HG03064 (cell line): Measurements from ENCODE around the gene MAEA.

Experiments
- ATAC-seq: cut with Tn5 transposase; IDR thresholded peaks from one replicate; pipeline ENCODE4 v1.9.1; 2021; ENCODE audit warnings: low read depth; ENCODE audit not compliant: unreplicated experiment

The MAEA gene

DNA sequence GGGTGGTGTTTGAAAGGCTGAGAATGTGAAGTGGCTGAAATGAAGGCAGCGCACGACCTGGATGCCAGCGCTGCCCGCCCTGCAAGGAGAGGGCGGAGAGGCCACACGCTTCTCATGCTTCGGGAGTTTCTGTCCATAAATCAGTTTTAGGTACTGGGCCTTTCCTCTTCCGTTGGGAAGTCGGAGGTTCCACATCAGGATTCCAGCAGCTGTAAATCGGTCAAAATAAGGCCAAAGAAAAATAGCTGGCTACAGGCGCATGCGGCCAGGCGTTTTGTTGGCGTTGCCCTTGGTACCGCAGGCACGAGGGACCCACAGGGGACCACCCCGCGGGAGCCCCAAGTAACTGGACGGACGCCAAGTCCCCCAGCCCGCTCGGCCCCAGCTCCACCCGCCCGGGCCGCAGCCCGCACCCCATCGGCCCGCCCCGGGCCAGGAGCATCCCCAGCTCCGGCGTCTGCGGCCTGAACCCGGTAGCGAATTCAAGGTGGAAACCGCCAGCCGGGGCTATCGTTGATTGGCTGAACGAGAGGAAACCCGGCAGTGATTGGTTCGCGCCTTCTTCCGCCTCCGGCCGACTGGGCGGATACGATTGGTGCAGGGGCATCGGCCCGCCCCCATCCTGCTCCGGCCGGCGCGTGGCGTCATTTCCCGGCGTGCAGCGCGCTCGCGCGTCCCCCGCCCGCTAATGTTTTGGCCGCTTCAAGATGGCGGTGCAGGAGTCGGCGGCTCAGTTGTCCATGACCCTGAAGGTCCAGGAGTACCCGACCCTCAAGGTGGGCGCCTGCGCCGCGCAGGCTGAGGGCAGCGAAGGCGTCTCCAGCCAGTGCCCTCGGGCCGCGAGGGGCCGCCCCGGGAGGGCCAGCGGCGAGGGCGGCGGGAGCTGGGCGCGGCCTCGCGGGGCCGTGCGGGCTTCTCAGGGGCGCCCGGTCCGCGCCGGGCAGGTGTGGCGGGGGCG is at the start of gene MAEA:
TSS of gene MAEA (plus strand) at position 685 of the 958 bp plus-strand sequence. CDS start at position 708, 23 bp downstream.
- peak; percentile 86 for ATAC-seq

DNA sequence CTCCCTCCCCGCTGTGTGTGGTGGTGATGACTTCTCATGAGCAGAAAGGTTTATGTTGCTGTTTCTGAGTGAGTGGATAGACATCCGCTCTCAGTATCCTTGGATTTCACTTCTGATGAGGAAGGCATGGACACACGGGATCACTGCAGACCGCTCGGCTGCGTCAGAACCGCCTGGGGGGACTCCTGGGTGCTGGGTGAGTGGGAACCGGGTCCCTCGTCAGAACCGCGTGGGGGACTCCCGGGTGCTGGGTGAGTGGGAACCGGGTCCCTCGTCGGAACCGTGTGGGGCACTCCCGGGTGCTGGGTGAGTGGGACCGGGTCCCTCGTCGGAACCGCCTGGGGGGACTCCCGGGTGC is 49.8 kb upstream of the MAEA start:
- ATAC-seq: no peak

GRCh38 chr4:1240721-1241465 is 48.8 kb upstream of the MAEA start:
- ATAC-seq: no peak

DNA sequence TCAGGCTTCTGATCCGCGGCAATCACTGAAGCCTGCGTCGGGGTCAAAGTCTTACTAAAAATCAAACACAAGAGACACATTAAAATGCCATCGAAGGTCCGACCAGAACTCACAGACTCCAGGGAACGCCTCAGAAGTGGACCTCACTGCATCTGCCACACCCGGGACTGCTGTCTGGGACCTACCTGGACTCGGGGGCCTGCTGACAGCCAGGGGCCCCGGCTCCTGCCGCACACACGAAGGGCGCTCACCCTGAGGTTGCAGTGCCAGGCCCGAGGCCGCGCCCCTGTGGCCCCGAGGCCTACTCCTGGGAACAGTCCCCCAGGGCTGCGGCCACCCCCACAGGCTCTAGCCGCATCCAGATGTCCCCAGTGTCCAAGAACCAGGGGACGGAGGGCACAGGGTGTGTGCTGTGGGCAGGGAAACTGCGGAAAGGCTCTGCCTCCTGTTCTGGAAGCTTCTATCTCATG is 48.2 kb upstream of the MAEA start:
- no peak for ATAC-seq

DNA sequence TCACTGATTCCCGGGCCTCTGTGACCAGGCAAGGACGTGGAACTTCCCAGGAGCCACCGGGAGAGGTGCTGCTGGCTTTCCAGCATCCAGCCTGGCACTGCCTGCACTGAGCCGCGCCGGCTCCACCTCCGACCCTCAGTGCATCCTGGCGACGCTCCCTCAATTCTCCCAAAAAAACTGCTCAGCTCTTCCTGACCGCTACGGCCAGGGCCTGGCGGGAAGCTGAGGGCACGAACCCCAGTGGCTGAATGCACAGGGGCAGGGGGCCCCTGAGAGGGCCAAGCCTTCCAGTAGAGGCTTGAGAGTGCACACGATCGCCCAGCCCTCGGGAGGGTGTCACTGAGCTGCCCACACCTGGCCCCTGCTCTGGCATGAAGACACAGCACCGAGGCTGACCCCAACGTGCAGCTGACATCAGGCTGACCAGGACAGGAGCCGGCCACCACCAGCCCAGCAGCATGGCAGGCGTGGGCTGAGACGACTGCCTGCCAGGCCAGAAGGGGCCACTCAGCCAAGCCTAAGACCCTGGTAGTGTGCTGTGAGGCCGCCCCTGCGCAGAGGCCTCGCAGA is 47.7 kb upstream of the MAEA start:
- ATAC-seq: no peak

- no peak for ATAC-seq
These were observed 46.9 kb upstream of the MAEA start for GRCh38 chr4:1242506-1243450.

GRCh38 chr4:1243451-1244080 is 46.1 kb upstream of the MAEA start:
- no peak for ATAC-seq

GRCh38 chr4:1244081-1244977 is 45.4 kb upstream of the MAEA start:
- ATAC-seq: no peak

GRCh38 chr4:1244978-1245471 is 44.7 kb upstream of the MAEA start:
- ATAC-seq: no peak

DNA sequence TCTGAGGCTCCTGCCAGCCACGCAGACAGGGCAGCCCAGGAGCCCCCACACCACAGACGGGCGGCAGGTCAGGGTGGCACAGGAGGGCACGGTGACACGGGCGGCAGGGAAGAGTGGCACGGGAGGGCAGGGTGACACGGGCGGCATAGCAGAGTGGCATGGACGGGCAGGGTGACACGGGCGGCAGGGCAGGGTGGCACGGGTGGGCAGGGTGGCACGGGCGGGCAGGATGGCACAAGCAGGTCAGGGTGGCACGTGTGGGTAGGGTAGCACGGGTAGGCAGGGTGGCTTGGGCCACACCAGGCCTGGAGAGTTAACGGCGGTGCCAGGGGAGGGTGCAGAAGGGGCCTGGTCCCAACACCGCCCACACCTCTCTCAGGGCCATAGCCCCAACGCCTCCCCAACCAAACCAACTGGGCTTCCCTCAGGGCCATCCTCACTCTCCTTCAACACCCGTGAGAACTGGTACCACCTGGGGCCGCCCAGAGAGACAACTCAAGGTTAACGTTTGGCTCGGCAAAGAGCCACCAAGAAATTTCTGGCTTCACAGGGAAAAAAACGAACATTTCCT is 44.1 kb upstream of the MAEA start:
- no peak for ATAC-seq

GRCh38 chr4:1246111-1246881 is 43.4 kb upstream of the MAEA start:
- no peak for ATAC-seq

DNA sequence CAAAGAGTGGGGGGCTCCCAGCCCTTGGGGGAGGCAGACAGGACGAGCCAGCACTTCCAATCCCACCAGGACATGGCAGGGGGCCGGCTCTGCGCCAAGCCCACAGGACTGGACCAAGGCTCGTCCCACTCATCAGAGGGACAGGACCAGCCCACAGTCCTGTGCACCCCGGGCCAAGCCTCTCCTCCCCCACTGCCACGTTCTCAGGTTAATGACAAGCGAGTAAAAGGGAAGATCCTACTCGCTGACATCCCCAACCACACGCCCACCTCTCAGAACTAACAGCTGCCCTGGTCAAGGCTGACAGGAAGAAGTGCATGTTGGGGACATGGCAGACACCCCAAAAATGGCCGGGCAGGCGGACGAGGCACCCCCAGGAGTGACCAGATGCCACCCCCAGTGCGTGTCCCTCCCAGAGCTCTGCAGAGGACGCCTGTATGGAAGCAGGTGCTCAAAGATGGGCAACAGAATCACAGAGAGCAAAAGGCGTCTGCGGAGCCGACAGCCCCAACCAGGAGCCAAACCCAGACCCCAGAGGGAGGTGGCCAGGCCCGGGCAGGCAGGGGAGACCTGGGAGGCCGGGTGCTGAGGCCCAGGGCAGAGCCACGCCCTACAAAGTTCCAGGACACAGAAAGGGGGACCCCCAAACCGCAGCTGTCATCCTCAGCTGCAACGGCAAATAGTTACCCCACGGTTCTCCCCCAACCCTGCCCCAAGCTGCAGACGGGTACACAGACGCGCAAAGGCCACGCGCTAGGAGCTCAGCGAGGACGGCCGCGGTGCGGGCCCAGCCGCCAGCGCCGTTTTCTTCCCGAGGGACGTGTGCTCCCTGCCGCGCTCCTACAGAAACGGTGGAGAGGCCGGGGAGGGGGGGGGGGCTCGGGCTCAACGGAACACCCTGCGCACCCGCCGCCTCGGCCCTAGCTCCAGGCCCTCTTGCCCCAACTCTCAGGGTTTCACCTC is 42.5 kb upstream of the MAEA start:
- ATAC-seq: no peak

GRCh38 chr4:1247864-1248244 is 41.8 kb upstream of the MAEA start:
- ATAC-seq: peak; percentile 12

DNA sequence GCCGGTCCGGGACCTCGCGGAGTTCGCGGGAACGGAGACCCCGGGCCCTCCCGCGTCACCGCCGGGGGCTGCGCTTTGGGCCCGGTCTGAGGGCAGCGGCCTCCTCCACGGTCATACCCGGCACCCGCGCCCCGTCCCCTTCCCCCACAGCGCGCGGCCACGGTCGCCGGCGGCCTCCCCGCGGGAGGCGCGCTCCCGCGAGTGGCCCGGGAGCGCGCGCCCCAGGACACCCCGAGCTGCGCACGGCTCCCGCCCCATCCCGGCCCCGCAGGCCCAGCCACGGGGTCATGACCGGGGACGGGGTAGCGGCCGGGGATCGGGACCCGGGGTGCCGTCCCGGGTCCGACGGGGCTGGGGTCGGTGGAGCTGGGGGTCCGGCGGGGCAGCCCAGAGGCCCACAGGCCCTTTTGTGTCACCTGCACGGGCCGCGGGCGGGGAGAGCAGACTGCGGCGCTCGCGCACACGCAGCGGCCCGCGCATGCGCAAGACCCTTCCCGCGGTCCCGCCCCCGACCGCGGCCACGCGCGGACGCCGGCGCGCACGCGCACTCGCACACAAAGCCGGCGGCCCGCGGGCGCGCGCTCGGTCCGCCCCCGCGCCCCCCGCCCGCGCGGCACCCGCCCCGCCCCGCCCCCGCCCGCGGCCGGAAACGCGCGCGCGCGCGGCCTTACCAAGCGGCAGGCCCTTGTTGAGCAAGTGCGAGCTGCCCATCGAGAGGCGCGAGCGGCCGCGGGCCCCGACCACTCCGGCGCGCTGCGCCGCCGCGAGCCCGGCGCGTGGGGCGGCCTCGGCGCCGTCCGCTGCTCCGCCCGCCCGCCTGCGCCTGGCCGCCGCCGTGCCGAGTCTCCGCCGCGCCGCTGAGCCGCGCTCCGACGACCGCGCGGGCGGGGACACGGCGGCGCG is 41.2 kb upstream of the MAEA start, which contains the start of gene CTBP1:
TSS of gene CTBP1 (minus strand) at position 886 of the 903 bp plus-strand sequence. CDS start 7,799 bp downstream, outside the sequence.
- ATAC-seq: peak; percentile 33

GRCh38 chr4:1249148-1249730 is 40.5 kb upstream of the MAEA start:
- ATAC-seq: peak; percentile 51
